IgD-negative memory B cell (primary cell): ENCODE results near the gene ECSIT. TPM values are rescaled to one million over a fixed set of nuclear protein-coding genes. Genes with fewer than 3 reads are reported as not detected.
"Not testable (repeated sequence)": the region's sequence is repeated elsewhere in the genome, so short reads cannot be mapped to it uniquely, and the experiment has no call there.

Experiments
- H3K27ac Mint-ChIP-seq, 3 donors: one replicate each; pipeline ENCODE4 v1.8.0; 2020 to 2022; ENCODE audit warnings: mild to moderate bottlenecking in 3 of 3, mixed read lengths in 3 of 3, moderate library complexity in 1 of 3
- H3K27me3 Mint-ChIP-seq: one replicate; pipeline ENCODE4 v1.8.0; 2021; ENCODE audit warnings: mixed read lengths
- H3K36me3 Mint-ChIP-seq: one replicate; pipeline ENCODE4 v1.8.0; 2020; ENCODE audit warnings: mild to moderate bottlenecking, mixed read lengths
- H3K4me1 Mint-ChIP-seq, 3 donors: one replicate each; pipeline ENCODE4 v1.8.0; 2020 to 2022; ENCODE audit warnings: mixed read lengths in 3 of 3, mild to moderate bottlenecking in 1 of 3
- H3K4me3 Mint-ChIP-seq, 4 donors: one replicate each; pipeline ENCODE4 v1.8.0; 2020 to 2022; ENCODE audit warnings: mild to moderate bottlenecking in 4 of 4, mixed read lengths in 4 of 4, moderate library complexity in 3 of 4
- H3K9me3 Mint-ChIP-seq, 3 donors: one replicate each; pipeline ENCODE4 v1.8.0; 2020 to 2021; ENCODE audit warnings: mixed read lengths in 3 of 3, mild to moderate bottlenecking in 1 of 3
- polyA plus RNA-seq: library from polyadenylated mRNA; unstranded; fragments of 300-500 nt; fragmentation: Illumina TruSeq; gene quantifications from one replicate; pipeline ENCODE4 v1.2.3, GENCODE V29; 2021

The ECSIT gene
- polyA plus RNA-seq, 1 donor from 2014 or later, result 38.7 TPM

DNA sequence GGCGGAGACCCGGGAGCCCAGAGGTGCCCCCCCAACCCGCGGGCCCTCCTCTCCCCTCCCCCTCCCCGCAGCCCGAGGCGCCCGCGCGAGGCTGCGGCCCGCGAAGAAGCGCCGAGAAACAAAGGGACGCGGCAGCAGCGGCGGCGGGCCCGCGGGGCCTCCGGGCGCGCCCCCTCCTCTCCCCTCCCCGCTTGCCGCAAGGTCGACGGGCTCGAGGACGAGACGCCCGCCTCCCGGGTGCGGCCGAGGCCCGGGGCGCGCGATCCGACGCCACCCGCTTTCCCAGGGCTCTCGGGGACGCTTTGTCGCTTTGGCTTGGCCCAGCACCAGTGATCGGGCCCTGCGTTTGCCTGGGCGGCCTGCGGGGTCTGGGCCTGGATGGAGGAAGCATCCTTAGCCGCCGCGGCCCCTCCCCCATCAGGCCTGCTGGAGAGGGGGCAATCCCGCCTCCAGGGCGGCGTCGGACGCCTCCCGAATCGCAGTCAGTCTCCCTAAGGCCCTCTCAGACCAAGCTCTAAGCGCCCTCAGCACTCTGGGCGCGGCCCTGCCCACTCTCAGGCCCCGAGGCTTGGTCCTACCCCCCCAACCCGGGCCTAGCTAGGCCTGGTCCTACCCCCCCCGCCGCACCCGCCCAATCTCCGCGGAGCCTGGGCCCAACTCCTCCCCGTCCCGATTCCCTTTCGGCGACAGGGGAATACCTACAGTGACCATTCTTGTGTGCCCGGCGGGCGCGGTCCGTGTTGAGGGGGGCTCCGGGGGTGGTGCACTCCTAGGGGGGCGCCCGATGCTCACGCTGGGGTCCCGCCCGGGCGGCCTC, 48.8 kb downstream of the ECSIT start:
- H3K9me3 Mint-ChIP-seq, result no peaks in the 10 kb centered on the region
- H3K27me3 Mint-ChIP-seq, result peaks cover 26% of the 10 kb centered on the region
- H3K4me1 Mint-ChIP-seq, result peaks cover 4 to 12% (median 9%) of the 10 kb centered on the region in 3 donors
- H3K4me3 Mint-ChIP-seq, result no peak overlapping the region
- H3K27ac Mint-ChIP-seq, result no peak overlapping the region
- no peaks in the 10 kb centered on the region for H3K36me3 Mint-ChIP-seq

DNA sequence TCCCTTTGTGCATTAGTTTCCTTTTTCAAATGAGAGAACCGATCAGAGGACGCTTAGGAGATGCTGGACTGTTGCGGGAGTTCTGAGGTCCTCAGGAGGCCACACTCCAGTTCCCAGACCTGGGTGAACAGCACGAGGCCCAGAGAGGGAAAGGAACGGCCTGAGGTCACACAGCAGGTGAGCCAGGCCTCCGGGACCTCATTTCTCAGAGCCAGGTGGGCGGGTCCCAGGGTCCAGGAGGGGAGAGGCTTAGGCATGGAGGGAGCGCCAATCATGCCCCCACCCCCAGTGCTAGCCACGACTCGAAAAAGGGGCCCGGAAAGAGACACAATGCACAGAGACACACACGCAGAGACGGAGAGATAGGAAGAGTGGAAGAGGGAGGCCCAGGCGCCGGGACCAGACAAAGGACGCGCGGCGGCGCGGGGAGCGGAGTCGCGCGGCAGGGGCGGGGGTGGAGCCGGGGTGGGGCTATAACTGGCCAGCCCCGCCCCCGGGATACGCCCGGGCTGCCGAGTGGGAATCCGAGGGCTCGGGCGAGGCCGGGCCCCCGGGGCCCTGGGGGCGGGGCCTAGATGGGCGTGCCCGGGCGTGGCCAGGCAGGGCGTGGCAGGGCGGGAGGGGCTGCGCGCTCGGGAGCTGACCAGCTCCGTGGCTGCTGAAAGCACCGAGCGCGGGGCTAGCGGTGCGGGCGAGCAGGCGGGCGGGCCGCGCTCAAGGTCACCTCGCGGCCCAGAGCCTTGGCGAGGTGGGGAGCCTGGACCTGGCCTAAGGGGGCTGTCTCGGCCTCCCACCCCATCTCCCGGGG, 49.6 kb downstream of the ECSIT start:
- Mint-ChIP-seq H3K27me3 (peaks cover 25% of the 10 kb centered on the region), H3K27ac (peak overlapping the region in 1 of 3 donors; percentile 7), H3K9me3 (no peaks in the 10 kb centered on the region)

DNA sequence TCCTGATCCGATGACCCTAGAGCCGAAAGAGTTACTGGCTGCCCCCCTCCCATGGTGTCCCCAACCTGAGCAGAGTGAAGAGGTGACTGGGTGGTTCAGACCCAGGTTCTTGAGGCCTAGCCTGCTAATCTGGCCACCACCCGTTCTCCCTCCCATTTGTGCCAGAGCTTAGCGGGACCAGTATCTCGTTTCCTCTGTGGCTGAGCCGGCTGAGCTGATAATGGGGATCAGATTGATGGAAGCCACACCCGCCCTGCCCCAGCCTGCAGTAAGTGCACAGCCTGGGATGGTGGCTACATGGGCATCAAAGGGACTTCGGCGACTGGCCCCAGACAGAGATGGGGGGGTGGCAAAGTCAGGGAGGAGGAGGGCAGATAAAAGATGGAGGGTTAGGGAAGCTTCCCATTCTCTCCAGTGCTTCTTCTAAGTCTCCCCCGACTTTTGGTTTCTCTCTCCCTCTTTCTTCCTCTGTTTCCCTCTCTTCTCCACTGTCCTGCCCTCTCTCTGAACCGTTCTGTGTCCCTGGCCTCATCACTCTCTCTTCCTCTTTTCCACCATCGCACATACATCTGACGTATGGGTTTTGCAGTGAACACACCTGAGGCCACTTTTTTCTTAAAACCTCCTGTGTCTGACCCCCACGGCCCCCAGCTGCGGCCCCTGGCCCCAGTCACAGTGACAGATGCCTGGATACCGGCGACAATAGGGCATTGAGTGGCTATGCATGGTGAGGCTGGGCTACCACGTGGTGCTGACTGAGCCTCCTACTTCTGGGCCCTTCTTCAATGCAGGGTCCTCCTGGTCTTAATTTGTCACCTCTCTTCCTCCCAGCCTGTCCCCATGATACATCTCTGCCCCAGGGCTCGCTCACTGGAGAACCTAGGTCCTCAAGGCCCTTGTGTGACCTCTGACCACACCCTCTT, 50.5 kb downstream of the ECSIT start:
- peaks cover 4 to 12% (median 9%) of the 10 kb centered on the region in 3 donors for H3K4me1 Mint-ChIP-seq
- H3K36me3 Mint-ChIP-seq, result no peaks in the 10 kb centered on the region
- H3K4me3 Mint-ChIP-seq, result peak overlapping the region in 1 of 4 donors; percentile 6
- H3K27ac Mint-ChIP-seq, result peak overlapping the region in 1 of 3 donors; percentile 7
- H3K9me3 Mint-ChIP-seq, result peaks cover 0 to 2% (median 0%) of the 10 kb centered on the region in 3 donors
- peaks cover 24% of the 10 kb centered on the region for H3K27me3 Mint-ChIP-seq

More for the DNA sequence above, 49.6 kb downstream of the ECSIT start:
- H3K4me3 Mint-ChIP-seq, result peak overlapping the region in 1 of 4 donors; percentile 91
- peaks cover 4 to 12% (median 9%) of the 10 kb centered on the region in 3 donors for H3K4me1 Mint-ChIP-seq
- no peaks in the 10 kb centered on the region for H3K36me3 Mint-ChIP-seq

DNA sequence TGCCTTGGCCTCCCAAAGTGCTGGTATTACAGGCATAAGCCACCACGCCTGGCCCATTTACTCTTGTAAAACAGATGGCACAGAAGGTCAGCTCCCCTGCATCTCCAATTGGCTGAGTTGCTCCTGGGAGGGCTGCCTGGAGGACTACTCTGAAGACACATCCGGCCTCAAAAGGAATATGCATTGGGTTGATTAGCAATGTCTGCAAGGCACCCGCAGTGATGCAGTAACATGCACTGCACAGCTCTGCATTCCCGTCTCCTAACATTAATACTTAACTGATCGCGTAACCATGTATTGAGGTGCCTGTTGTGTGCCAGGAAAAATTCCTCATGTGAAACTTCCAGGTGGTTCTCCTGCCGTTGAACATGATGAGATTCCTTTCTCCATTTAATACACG, 53.1 kb downstream of the ECSIT start:
- Mint-ChIP-seq H3K36me3 (no peaks in the 10 kb centered on the region), H3K4me3 (no peak overlapping the region), H3K27ac (peak overlapping the region in 1 of 3 donors; percentile 37), H3K4me1 (peaks cover 0 to 5% (median 3%) of the 10 kb centered on the region in 3 donors), H3K27me3 (peaks cover 15% of the 10 kb centered on the region), H3K9me3 (peaks cover 0 to 2% (median 0%) of the 10 kb centered on the region in 3 donors)

GRCh38 chr19:11475343-11475742, 53.6 kb downstream of the ECSIT start:
- peaks cover 15% of the 10 kb centered on the region for H3K27me3 Mint-ChIP-seq
- not testable (repeated sequence) for H3K36me3 Mint-ChIP-seq, H3K4me1 Mint-ChIP-seq

GRCh38 chr19:11473725-11474124, 55.2 kb downstream of the ECSIT start:
- Mint-ChIP-seq H3K9me3 (peaks cover 0 to 2% (median 0%) of the 10 kb centered on the region in 3 donors), H3K4me3 (no peak overlapping the region), H3K36me3 (no peaks in the 10 kb centered on the region), H3K27ac (no peak overlapping the region), H3K27me3 (peaks cover 9% of the 10 kb centered on the region), H3K4me1 (peaks cover 0 to 3% (median 2%) of the 10 kb centered on the region in 3 donors)

More at GRCh38 chr19:11475343-11475742, 53.6 kb downstream of the ECSIT start:
- H3K4me3 Mint-ChIP-seq, H3K9me3 Mint-ChIP-seq, H3K27ac Mint-ChIP-seq: not testable (repeated sequence)

- H3K9me3 Mint-ChIP-seq, H3K4me1 Mint-ChIP-seq, H3K27me3 Mint-ChIP-seq, H3K36me3 Mint-ChIP-seq, H3K4me3 Mint-ChIP-seq: not testable (repeated sequence)
- peak overlapping the region in 1 of 3 donors; percentile 39 for H3K27ac Mint-ChIP-seq
These were observed 60.6 kb downstream of the ECSIT start for GRCh38 chr19:11468266-11468845.

GRCh38 chr19:11465600-11465999, 63.3 kb downstream of the ECSIT start:
- H3K9me3 Mint-ChIP-seq, result peaks cover 0 to under 1% (median 0%) of the 10 kb centered on the region in 3 donors
- H3K4me3 Mint-ChIP-seq, result no peak overlapping the region
- H3K27me3 Mint-ChIP-seq, result peaks cover 2% of the 10 kb centered on the region
- H3K36me3 Mint-ChIP-seq, result no peaks in the 10 kb centered on the region
- H3K4me1 Mint-ChIP-seq, result peaks cover 0 to 1% (median 0%) of the 10 kb centered on the region in 3 donors
- no peak overlapping the region for H3K27ac Mint-ChIP-seq

DNA sequence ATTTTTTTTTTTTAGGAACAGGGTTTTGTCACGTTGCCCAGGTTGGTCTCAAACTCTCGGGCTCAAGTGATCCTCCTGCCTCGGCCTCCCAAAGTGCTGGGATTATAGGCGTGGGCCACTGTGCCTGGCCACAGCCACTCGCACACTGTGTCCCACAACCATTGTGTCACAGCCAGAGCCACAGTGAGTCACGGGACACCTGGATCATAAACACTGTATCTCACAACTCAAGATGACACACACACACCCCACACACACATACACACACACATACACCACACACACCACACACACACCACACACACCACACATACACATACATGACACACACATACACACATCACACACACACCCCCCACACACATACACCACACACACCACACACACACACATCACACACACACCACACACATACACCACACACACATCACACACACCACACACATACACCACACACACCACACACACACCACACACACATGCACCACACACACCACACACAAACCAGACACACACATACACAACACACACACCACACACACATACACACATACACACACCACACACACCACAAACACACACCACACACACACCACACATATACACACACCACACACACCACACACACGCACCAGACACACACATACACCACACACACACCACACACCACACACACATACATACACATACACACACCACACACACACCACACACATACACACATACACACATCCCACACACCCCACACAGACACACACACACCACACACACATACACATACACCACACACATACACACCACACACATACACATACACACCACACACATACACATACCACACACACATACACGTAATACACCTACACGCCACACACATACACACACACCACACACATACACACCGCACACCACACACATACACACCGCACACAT, 64.3 kb downstream of the ECSIT start:
- peaks cover 0 to 2% (median 0%) of the 10 kb centered on the region in 3 donors for H3K9me3 Mint-ChIP-seq
- no peaks in the 10 kb centered on the region for H3K36me3 Mint-ChIP-seq
- H3K4me1 Mint-ChIP-seq, result peaks cover 0 to 1% (median 0%) of the 10 kb centered on the region in 3 donors
- no peak overlapping the region for H3K27ac Mint-ChIP-seq
- H3K4me3 Mint-ChIP-seq, result no peak overlapping the region
- H3K27me3 Mint-ChIP-seq, result peaks cover 6% of the 10 kb centered on the region

- no peak overlapping the region for H3K4me3 Mint-ChIP-seq
- H3K36me3 Mint-ChIP-seq, result no peaks in the 10 kb centered on the region
- H3K9me3 Mint-ChIP-seq, result peaks cover 0 to 2% (median 0%) of the 10 kb centered on the region in 3 donors
- H3K27me3 Mint-ChIP-seq, result peaks cover 8% of the 10 kb centered on the region
- no peak overlapping the region for H3K27ac Mint-ChIP-seq
- H3K4me1 Mint-ChIP-seq, result peaks cover 0 to 1% (median 0%) of the 10 kb centered on the region in 3 donors
These were observed 65.5 kb downstream of the ECSIT start for GRCh38 chr19:11463391-11463790.

- no peak overlapping the region for H3K27ac Mint-ChIP-seq
- H3K36me3 Mint-ChIP-seq, result no peaks in the 10 kb centered on the region
- H3K4me1 Mint-ChIP-seq, result peaks cover 0 to 1% (median 0%) of the 10 kb centered on the region in 3 donors
- H3K9me3 Mint-ChIP-seq, result peaks cover 0 to 2% (median 0%) of the 10 kb centered on the region in 3 donors
- peaks cover 10% of the 10 kb centered on the region for H3K27me3 Mint-ChIP-seq
- no peak overlapping the region for H3K4me3 Mint-ChIP-seq
These were observed 67.5 kb downstream of the ECSIT start for GRCh38 chr19:11461453-11461852.

DNA sequence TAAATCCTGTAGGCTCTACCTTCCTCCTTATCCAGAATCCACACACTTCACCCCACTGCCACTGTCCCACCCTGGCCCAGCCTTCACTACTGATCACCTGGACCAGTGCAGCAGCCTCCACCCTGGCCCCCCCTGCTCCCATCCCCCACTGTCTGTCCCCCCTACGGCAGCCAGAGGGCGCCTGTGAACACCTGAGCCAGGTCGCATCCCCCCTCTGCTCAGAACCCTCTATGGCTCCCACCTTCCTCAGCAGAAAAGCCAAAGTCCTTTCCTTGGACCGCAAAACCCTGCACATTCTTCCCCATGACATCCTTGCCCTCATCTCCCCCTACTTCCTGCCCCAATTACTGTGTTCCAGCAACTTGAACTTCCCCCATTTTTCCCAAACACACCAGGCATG, 68.7 kb downstream of the ECSIT start:
- H3K9me3 Mint-ChIP-seq, result peaks cover 0 to 2% (median 0%) of the 10 kb centered on the region in 3 donors
- H3K4me3 Mint-ChIP-seq, result no peak overlapping the region
- H3K4me1 Mint-ChIP-seq, result peaks cover 0 to 1% (median 0%) of the 10 kb centered on the region in 3 donors
- no peaks in the 10 kb centered on the region for H3K36me3 Mint-ChIP-seq
- H3K27ac Mint-ChIP-seq, result peak overlapping the region in 1 of 3 donors; percentile 27
- H3K27me3 Mint-ChIP-seq, result peaks cover 10% of the 10 kb centered on the region

GRCh38 chr19:11458912-11459311, 70.0 kb downstream of the ECSIT start:
- H3K4me3 Mint-ChIP-seq, result peak overlapping the region in 1 of 4 donors; percentile 39
- H3K36me3 Mint-ChIP-seq, H3K27ac Mint-ChIP-seq, H3K9me3 Mint-ChIP-seq, H3K4me1 Mint-ChIP-seq: not testable (repeated sequence)
- peaks cover 10% of the 10 kb centered on the region for H3K27me3 Mint-ChIP-seq
